Activated T-cell treated with anti-CD3 and anti-CD28 coated beads for 4 hours (primary cell): ENCODE data around the gene BBLN.
"Not testable (repeated sequence)": the region's sequence is repeated elsewhere in the genome, so short reads cannot be mapped to it uniquely, and the experiment has no call there.

Experiments
- DNase-seq: peaks from one replicate; pipeline ENCODE4 v3.0.0-alpha.2; 2020

Gene BBLN

DNA sequence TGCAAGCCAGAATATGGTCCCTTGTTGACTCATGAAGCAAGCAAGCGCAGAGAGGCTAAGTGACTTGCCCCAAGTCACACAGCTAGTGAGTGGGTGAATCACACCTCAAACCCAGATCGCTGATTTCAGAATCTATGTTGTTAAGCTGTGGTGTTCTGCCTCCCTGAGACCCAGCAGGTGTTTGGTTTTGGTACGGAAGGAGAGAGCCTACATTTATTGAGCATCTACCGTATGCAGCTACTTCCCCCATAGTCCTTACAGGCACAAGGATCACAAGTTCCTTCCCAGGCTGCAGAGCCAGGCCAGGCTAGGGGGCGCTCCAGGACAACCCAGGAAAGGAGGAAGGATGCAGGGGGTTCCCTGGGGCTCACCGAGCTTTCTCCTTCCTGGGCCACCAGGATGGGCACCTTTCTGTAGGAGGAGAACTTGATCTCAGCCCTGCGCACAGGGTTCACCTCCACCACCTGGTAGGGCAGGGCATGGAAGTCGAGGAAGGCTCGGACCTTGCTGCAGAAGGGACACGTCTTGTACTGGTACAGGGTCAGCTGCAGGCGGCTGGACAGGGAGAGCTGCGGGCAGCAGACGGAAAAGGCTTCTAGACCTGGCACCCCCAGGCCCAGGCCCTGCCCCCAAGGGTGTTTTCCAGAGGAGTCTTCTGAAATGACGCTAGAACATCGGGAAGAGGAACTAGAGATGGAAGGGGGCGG is 35.0 kb upstream of the BBLN start:
- no peak for DNase-seq

DNA sequence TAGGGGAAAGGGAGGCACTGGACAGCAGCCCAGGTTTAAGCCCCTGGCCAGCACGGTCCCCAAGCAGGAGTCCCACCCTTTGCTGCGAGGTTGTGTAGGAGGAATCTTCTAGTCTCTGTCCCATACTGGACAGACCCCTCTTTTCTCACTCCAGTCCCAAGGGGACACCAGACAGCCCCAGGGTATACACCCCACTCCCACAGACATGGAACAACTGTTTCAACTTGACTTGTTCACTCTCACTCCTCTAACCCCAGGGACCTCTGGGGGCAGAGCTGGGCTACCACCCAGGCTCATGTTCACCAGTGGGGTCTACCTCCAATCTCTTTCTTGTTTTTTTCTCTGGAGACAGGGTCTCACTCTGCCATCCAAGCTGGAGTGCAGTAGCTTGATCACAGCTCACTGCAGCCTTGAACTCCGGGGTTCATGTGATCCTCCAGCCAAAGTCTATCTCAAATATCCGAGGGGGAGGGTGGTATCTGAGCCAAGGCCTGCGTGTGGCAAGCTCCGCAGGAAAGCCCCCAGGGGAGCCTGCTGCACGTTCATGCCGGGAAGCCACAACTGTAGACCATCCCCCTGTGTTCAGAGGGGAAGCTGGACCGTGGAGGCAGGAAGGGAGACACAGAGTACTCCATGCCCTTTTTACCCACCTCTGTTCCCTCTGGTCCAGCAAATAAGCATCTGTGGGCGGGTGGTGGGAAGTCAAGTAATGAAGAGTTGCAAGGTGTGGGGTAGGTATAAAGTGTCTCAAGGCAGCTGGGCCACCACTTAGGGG is 34.3 kb upstream of the BBLN start:
- no peak for DNase-seq

DNA sequence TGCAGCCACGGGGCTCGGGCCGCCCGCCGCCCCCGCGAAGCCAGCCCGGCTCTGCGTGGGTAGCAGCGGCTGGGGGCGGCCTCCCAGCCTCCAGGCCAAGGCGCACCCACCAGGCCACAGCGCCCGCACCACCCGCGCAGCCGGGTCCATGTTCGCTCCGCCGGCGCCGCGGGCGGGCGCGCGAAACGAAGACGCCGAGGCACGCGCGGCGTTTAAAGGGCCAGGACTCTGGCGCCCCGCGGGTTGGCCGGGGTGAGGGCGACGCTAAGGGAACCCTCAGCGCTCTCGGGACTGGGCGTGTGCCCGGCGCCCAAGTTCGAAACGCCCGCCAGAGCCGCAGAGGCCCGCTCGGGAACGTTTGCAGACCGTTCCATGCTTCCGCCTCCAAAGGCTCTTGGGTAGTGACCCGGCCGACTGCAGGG is 32.5 kb upstream of the BBLN start, which contains the start of gene PTGES2:
TSS of gene PTGES2 (minus strand) at position 162 of the 422 bp plus-strand sequence. CDS start at position 150, 12 bp downstream.
- peak; percentile 71 for DNase-seq

DNA sequence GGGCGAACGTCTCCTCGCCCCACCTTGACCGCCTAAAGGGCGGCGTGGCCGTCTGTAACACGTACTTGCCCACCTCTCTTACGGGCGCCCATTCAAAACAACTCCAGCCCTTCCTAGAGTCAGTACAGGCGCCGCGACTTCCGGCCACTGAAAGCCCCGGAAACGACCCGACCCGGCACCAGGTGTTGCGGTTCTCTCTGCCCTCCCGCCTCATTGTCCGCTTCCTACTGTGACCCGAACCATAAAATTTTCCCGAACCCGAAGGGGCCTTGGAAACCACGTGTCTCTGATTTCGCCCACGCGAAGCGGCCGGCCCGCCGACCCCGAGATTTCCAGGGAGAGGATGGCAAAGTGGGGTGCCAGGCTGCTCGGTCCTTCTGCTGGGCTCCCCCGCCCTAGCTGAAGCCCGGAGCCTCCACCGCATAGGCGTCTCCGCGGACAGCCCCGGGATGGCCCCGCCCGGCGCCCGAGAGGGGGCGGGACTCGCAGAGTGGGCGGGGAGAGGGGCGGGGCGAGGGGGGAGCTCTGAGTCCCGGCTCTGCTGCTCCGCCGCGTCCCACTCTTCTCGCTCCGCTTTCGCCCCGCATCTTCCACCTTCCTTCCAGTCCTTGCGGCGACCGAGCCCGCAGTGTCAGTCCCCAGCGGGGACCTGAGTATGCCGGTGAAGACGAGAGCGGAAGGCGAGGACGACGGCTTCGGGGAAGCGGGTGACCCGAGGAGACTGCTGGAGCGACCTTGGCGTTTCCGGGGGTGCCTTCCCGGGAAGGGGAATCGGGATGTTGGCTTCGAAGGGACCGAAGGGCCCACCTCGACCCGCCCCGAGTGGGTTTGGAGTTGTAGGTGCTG is 31.9 kb upstream of the BBLN start:
- DNase-seq: peak; percentile 80

DNA sequence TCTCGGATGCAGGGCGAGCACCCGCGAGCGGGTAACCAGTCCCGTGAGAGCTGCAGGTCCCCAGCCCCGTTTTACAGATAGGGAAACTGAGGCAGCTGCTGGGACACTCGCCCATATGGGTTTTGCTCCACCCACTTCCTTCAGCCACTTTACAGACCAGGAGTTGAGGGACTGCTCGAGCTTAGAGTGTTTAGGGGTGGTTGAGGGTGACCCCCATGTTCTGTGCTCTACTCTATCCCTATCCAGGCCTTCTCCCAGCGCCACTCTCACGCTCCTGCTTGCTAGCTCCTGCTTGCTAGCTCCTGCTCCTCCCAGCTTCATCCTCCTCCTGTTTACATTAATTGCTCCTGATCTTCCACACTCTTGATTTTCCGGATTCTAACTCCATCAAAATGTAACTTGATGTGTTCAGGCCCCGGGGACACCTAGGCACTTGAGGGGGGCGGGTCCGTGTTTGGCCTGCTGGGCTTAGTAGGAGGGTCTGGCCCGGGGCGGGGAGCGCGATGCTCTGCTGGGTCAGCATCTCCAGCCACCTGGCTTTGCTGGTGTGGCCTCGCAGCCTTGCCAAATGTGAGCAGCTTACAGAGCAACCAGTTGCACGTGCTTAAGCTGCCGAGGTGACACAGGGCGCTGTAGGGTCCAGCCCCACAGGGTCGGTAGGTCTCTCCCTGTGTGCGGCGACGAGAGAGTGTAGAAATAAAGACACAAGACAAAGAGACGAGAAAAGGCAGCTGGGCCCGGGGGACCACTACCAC is 31.1 kb upstream of the BBLN start:
- no peak for DNase-seq

DNA sequence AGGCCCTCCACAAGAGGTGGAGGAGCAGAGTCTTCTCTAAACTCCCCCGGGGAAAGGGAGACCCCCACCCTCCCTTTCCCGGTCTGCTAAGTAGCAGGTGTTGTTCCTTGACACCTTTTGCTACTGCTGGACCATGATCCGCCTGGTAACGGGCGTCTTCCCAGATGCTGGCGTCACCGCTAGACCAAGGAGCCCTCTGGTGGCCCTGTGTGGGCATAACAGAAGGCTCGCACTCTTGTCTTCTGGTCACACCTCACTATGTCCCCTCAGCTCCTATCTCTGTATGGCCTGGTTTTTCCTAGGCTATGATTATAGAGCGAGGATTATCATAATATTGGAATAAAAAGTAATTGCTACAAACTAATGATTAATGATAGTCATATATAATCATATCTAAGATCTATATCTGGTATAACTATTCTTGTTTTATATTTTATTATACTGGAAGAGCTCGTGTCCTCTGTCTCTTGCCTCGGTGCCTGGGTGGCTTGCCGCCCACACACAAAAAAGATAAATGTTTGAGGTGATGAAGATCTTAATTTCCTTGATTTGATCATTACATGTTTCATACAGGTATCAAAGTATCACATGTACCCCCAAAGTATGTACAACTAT is 30.0 kb upstream of the BBLN start:
- DNase-seq: peak; percentile 48

DNA sequence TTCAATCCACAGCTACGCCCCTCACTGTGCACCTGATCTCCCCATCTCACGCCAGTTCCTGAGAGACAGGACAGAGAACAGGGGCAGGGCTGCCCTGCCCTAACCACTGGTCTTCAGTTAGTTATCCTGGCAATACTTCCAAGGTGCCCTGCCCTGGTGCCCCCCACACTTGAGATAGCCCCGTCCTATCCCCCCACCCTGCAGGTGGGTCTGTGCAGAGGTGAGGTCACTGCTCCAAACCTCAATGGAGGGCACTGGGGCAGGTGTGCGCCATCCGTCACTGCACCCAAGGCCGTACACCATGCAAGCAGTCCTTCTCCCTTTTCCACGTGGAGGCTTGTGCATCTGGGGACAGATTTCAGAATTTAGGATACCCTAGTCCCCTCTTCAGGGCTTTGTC is 29.4 kb upstream of the BBLN start:
- not testable (repeated sequence) for DNase-seq

DNA sequence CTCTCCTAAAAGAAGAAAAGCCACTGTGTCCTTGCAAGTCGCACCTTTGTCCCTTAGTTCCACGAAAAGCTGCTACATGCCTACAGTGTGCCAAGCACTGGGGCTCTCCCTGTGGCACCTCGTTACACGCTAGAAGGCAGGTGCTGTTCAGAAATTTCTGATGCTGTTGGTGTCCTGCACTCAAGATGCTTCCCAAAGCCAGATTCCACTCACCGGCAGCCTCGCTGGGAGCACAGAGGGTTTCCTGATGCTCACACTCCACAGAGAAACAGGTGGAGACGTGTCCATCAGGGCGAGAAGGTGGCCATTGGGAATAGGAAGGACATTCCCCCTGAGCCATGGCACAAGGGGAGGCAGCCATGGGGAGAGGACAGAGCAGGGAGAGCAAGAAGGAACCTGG is 28.7 kb upstream of the BBLN start:
- not testable (repeated sequence) for DNase-seq

DNA sequence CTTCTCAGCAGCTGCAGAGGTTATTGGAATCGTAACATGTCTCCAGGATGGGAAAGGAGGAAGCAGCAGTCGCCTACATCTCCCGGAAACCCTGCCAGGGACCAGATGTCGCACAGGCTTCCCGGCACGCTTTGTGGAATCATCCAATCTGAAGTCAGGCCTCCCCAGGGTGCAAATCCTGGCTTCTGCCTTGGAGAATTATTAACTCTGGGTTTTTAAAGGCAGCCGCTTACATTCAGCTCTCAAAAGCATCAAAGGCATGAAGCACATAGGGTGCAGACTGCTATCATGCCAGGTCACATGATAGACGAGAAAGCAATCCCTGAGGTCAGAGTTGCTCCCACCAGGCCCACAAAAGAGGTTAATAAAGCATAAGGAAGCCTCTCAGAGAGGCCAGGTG is 27.9 kb upstream of the BBLN start:
- not testable (repeated sequence) for DNase-seq

DNA sequence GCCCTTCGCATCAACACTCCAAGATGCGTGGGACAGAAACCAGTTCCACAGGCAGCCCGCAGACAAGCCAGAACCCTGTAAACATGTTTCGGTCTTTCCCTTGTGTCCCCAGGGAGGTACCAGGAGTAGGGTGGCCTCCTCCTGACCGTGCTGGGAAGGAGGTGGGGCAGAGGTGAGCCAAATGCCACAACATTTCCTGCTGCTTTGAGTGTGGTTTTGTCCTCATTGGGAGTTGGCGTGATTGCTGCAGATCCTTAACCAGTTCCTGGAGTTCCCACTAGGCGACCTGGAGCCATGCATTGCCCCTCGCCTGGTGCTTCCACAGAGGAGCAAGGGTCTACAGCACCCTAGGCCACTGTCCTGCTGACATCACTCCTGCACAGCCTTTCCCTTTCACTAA is 24.5 kb upstream of the BBLN start:
- DNase-seq: not testable (repeated sequence)

DNA sequence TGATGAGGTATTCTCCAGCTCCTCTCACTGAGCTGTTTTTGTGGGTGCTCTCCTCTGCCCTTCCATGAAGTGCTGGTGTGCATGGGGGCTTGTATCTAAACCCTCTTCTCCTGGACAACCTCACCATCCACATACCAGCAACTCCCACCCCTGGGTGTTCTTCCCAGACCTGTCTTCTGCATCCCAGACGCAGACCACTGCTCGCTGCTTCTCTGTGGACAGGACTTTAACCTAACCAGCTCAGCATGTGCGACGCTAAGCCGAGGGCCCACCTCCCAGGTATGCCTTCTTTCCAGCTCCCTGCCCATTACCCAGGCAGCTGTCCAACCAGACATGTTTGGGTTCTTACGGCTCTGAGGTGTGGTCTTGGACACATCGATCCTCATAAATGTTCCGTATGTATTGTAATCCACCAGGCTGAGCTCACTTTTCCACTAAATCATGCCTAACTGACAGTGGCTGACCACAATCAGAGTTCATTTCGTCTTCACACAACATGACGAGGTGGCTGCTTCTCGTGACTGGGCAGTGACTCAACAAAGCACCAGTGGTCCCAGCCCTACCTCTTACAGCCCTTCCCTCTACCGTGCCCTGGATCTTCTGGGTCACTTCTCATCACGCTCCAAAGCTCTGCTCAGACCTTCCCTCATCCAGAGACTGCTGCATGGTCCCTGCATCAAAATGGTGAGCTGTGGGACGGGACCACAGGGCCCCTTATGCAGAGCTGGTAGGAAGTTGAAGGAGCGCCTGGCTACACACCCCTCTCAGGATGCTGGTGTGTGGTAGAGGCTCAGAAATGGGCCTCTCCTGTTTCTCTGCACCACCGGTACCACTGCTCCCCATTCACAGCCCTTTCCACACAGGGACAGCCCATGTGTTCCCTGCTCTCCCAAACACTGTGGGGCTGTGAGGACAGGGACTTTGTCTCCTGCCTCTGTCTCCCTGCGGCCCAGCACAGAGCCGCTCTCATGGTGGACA is 23.0 kb upstream of the BBLN start:
- no peak for DNase-seq

DNA sequence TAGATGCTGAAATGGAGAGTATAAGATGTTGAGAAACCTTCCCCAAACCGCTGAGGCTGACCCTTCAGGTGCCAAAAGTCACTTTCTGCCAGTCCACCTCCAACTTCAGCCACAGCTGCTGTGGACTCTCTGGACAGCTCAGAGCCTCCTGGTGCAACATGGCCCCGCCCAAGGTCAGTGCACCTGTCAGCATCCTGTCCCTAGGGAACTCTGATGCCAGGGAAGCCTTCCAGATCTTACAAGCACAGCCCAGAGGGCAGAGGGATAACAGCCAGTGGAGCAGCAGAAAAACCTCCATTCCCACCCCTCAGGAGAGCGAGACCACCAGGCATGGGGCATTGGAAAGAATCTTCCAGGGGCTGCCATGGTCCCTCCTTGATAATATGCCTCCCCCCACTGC is 22.1 kb upstream of the BBLN start:
- no peak for DNase-seq

DNA sequence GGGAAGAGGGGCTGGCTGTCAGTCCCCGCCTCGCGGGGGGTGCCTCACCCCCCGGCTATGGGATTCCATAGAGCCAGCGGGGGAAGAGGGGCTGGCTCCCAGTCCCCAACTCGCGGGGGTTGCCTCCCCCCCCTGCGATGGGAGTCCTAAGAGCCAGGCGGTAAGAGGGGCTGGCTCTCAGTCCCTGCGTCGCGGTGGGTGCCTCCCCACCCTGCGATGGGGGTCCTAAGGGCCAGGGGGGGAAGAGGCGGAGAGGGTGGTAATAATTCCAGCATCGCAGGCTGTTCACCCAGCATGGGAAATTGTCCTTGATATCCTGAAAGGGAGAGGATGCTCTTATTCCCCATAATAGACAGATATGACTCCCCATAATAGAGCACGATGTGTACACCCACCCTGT is 20.4 kb upstream of the BBLN start:
- DNase-seq: no peak

DNA sequence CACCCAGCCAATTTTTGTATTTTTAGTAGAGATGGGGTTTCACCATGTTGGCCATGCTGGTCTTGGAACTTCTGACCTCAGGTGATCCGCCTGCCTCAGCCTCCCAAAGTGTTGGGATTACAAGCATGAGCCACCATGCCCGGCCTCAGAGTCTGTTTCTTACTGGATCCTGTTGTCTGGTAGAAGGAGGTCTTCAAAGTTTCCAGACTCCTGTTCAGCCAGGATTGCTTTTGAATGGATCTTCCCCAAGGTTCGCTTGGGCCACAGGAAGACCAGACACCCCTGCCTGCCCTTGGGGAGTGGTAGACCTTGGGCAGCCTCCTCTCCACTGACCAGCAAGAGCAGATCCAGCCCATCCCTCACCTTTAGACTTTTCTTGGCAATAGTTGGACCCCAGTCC is 18.5 kb upstream of the BBLN start:
- DNase-seq: no peak

DNA sequence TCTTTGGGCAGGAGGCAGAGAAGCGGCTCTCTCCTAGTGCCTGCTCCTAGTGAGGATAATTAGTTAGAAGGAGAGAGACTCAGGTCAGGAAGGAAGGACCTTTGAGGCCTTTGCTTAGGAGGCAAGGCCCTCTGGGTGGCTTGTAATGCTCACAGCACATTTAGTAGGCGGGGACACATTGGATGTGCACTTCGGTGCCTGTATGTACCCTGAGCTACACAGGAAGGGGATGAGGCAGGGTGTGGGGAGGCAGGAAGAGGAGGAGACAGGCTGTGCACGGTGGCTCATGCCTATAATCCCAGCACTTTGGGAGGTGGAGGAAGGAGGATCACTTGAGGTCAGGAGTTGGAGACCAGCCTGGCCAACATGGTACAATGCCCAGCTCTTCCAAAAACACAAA is 18.0 kb upstream of the BBLN start:
- DNase-seq: no peak

DNA sequence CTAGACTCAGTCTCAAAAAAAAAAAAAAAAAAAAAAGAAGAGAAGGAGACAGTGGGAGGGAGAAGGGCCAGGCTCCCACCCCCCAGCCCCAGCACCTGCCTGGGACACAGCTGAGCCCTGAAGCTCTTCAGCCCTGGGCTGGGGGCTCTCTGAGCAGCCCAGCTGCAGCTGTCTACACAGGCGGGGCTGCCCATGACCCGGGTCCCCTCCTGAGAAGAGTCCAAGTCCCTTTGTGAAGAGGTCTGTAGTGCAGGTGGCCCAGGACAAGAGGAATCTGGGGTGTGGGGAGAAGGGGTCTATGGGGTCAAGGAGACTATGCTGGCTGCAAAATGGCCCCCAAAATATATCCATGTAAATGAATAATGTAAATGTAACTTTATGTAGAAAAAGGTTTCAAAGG is 17.5 kb upstream of the BBLN start:
- no peak for DNase-seq

DNA sequence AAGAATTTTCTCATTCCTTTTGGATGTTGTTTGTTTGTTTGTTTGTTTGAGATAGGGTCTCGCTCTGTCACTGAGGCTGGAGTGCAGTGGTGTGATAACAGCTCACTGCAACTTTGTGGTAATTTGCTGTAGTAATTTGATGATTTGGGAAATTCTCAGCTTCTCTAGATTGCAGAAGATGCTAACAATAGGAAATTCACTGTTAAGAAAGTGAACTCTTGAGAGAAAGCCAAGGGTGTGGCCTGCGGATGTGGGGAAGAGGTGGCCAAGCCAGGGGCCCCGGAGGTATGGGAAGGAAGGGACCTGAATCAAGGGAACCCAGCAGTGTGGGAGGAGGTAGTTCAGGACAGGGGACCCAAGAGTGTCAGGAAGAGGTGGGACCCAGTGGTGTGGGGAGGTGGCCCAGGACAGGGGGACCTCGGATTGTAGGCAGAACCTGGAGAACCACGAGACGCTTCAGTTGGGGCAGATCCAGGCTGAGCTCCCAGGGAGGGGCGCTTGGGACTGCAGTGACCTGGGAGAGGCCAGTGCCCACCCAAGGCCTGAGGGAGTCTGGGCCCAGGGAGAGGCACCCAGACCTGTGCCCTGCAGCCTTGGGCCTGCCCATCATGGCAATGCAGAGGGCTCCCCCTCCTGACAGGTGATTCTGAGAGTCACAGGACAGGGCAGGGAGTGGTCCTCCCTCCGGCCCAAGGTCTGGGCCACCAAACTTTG is 16.4 kb upstream of the BBLN start:
- DNase-seq: no peak

DNA sequence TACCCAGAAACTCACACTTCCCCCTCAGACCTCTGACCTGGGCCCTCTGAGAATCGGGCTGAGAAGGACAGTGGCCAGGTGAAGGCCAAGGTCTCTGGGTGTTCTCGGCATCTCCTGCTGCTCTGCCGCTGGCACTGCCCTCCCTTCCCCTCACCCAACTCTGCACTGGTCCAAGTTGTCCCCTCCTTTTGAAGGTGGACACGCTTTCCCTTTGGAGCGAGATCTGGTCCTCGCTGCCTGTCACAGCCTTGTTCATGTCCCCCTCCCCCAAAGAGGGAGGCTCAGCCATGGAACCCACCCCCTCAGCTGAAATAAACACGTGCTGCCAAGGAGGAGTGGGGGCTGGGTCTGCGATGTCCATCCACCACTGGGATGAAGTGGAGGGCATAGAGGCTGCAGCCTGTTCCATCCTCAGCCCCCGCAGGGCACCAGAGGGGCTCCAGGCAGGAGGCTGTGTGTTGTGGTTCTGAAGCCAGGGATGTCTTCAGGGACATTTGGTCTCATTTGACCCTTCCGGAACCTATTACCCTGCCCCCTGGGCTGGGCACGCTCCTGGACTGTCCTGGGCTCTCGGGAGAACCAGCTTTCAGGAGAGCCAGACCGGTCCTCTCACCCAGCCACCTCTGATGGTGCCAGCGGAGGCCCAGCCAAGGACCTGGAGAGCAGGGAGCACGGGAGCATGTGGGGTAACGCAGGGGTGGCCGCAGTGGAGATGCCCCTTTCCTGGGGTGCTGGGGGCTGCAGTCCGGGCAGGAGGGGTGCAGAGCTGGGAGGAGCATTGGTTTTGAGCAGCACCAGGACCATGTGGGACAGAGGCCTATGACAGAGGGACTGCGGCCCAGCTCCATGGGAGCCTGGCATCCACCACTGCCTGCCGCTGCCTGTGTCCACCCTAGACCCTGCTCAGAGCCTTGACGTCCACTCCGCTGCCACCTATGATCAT is 15.6 kb upstream of the BBLN start:
- DNase-seq: no peak

DNA sequence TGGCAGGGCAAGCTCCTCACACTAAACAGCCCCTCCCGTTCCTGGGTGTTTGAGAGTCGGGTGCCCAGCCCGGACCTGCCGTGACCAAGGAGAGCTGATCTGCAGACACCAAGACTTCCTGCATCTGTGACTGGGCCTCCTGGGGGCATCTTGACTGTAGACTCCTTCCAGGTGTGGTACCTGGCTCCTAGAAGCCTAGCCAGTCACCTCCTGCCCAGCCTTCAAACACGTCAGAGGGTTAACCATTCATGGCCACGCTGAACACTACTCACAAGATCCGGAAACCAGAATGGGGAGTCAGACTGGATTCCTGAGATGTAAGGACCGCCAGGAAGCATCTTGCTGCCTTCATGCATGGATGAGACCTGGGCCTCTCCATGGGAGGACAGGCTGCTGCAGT is 14.5 kb upstream of the BBLN start:
- no peak for DNase-seq
